ENCODE data around the gene RASSF6. TPM values are rescaled to one million over a fixed set of nuclear protein-coding genes. Genes with fewer than 3 reads are reported as not detected.
A peak's percentile ranks its signal among the peaks of the same experiment; 100 is the strongest.
"Not testable (repeated sequence)": the region's sequence is repeated elsewhere in the genome, so short reads cannot be mapped to it uniquely, and the experiment has no call there.

RASSF6 gene
- total RNA-seq, 2 donors from 2014 or later, result 1.2 to 3.9 TPM

- no peaks in the 10 kb centered on the region for H3K9me3 Mint-ChIP-seq
- no peaks in the 10 kb centered on the region for H3K36me3 Mint-ChIP-seq (ENCODE audit: low read depth)
- Histone ChIP-seq H3K36me3 (ENCODE audit: control insufficient read depth, insufficient read depth, low read length) (no peaks in the 10 kb centered on the region), H3K27me3 (ENCODE audit: control insufficient read depth, insufficient read depth, low read length, poor library complexity, severe bottlenecking) (no peaks in the 10 kb centered on the region), H3K4me1 (ENCODE audit: control insufficient read depth, insufficient read depth, low read length) (no peaks in the 10 kb centered on the region), H3K4me3 (ENCODE audit: low read length) (no peak overlapping the region), H3K9me3 (ENCODE audit: control insufficient read depth, low read length) (no peaks in the 10 kb centered on the region), H3K27ac (ENCODE audit: low read depth, low read length) (no peak overlapping the region), H3K9ac (ENCODE audit: extremely low read depth, low read length, poor library complexity, severe bottlenecking) (no peak overlapping the region)
- H3K4me1 Mint-ChIP-seq, result no peaks in the 10 kb centered on the region
- no peak overlapping the region for H3K4me3 Mint-ChIP-seq
- H3K27ac Mint-ChIP-seq, result no peak overlapping the region
- H3K27me3 Mint-ChIP-seq (ENCODE audit: insufficient read depth), result no peaks in the 10 kb centered on the region
- TF ChIP-seq CTCF (conservative IDR thresholded peaks at IDR 0.05), result no peak
- WGBS, 2 experiments (ENCODE audit: insufficient coverage in 1 of 2, insufficient read length in 1 of 2), result 93% methylated on average over 8 of the region's 8 CpGs
- DNase-seq, result no peak
These were observed 48.6 kb upstream of the RASSF6 start for GRCh38 chr4:73668782-73669201.

GRCh38 chr4:73665924-73666323 is 45.7 kb upstream of the RASSF6 start:
- not testable (repeated sequence) for H3K4me3 ChIP-seq (ENCODE audit: low read length); H3K9me3 ChIP-seq (ENCODE audit: control insufficient read depth, low read length); DNase-seq; H3K27me3 ChIP-seq (ENCODE audit: control insufficient read depth, insufficient read depth, low read length, poor library complexity, severe bottlenecking); H3K36me3 Mint-ChIP-seq (ENCODE audit: low read depth); H3K36me3 ChIP-seq (ENCODE audit: control insufficient read depth, insufficient read depth, low read length); H3K27me3 Mint-ChIP-seq (ENCODE audit: insufficient read depth); H3K4me3 Mint-ChIP-seq; H3K9me3 Mint-ChIP-seq; H3K27ac ChIP-seq (ENCODE audit: low read depth, low read length); H3K27ac Mint-ChIP-seq; H3K9ac ChIP-seq (ENCODE audit: extremely low read depth, low read length, poor library complexity, severe bottlenecking); H3K4me1 Mint-ChIP-seq; H3K4me1 ChIP-seq (ENCODE audit: control insufficient read depth, insufficient read depth, low read length)
- WGBS, 2 experiments (ENCODE audit: insufficient coverage in 1 of 2, insufficient read length in 1 of 2), result 80% methylated on average over 1 of the region's 7 CpGs; no CpG with 5 or more reads in 1 of the 2 experiments
- TF ChIP-seq CTCF (conservative IDR thresholded peaks at IDR 0.05), result peak; percentile 69

DNA sequence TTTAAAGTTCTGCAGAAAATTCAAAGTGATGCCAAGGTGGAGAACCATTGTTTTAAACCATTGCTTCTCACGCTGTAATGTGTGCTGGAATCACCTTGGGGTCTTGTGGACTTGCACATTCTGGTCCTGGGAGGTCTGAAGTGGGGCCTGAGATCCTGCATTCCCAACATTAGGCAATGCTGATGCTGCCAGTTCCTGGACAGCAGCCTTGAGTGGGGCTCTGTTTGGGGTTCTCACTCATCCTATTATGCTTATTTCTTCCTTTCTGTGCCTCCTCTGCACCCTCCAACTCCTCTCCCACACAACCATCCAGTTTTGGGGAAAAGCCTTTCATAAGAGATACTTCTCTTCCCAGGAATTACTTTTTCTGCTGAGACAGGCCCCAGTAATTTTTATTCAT is 44.2 kb upstream of the RASSF6 start:
- no peak overlapping the region for H3K4me3 ChIP-seq (ENCODE audit: low read length)
- Mint-ChIP-seq H3K27ac (no peak overlapping the region), H3K36me3 (ENCODE audit: low read depth) (no peaks in the 10 kb centered on the region), H3K4me1 (no peaks in the 10 kb centered on the region), H3K4me3 (no peak overlapping the region), H3K27me3 (ENCODE audit: insufficient read depth) (no peaks in the 10 kb centered on the region), H3K9me3 (no peaks in the 10 kb centered on the region)
- H3K36me3 ChIP-seq (ENCODE audit: control insufficient read depth, insufficient read depth, low read length), result no peaks in the 10 kb centered on the region
- no peak overlapping the region for H3K9ac ChIP-seq (ENCODE audit: extremely low read depth, low read length, poor library complexity, severe bottlenecking)
- no peak for DNase-seq
- no peaks in the 10 kb centered on the region for H3K27me3 ChIP-seq (ENCODE audit: control insufficient read depth, insufficient read depth, low read length, poor library complexity, severe bottlenecking)
- 91 to 93% methylated on average over 1 of the region's 1 CpG for WGBS, 2 experiments (ENCODE audit: insufficient coverage in 1 of 2, insufficient read length in 1 of 2)
- H3K27ac ChIP-seq (ENCODE audit: low read depth, low read length), result no peak overlapping the region
- no peaks in the 10 kb centered on the region for H3K9me3 ChIP-seq (ENCODE audit: control insufficient read depth, low read length)
- TF ChIP-seq CTCF (conservative IDR thresholded peaks at IDR 0.05), result no peak
- no peaks in the 10 kb centered on the region for H3K4me1 ChIP-seq (ENCODE audit: control insufficient read depth, insufficient read depth, low read length)

All from endodermal cell (in vitro differentiated cells).